Left renal pelvis (tissue), 4 donors: ENCODE data around the gene RGS5. TPM values are rescaled to one million over a fixed set of nuclear protein-coding genes. Genes with fewer than 3 reads are reported as not detected.

ENCODE experiments used
- DNase-seq, 4 donors: peaks; one replicate each; pipeline ENCODE4 v3.0.0-alpha.2; 2013; ENCODE audit warnings: low read depth in 4 of 4, low spot score in 3 of 4
- polyA plus RNA-seq, 4 donors: library from polyadenylated mRNA; unstranded; fragments of 120-200 nt; gene quantifications; one replicate each; pipeline ENCODE4 v1.2.1, GENCODE V29; 2013; ENCODE audit not compliant: insufficient read length in 4 of 4

The RGS5 gene
- polyA plus RNA-seq, 4 donors: 10.3 to 22.9 (median 18.9) TPM

DNA sequence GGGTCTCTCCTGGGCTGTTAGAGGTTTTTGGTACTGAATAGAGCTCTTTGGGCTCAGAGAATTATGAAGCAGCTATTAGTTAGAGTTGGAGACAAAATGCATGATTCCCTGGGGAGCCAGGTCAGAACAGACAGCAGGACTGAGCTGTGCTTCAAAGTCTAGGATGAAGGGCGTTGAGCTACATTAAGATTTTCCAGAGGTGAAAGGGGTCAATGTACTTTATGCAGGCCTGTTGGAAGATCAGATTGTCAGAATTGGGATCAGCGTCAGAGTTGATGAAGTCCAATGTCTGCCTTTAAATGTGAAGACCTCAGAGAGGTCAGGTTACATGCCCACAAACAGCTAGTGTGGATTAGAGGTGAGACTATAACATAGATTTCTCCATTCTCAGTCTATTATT, 53.8 kb downstream of the RGS5 start:
- no peak for DNase-seq

DNA sequence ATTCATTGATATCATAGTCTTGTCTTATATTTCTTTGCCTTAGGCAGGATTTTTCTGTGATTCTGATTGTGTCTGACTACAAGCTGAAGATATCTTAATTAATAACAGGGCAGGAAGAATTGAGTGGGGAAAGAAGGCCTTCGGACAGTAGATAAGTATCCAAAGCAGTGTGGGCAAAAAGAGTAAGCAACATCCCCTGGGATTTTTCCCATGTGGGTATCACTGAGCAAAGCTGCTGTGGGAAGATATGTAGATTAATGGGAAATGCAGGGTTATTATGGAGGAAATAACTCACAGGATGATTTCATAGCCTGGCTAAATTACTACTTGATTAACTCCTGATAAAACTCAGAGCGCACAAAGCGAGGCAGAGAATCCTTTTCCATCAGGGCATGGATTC, 55.7 kb downstream of the RGS5 start:
- DNase-seq: no peak

DNA sequence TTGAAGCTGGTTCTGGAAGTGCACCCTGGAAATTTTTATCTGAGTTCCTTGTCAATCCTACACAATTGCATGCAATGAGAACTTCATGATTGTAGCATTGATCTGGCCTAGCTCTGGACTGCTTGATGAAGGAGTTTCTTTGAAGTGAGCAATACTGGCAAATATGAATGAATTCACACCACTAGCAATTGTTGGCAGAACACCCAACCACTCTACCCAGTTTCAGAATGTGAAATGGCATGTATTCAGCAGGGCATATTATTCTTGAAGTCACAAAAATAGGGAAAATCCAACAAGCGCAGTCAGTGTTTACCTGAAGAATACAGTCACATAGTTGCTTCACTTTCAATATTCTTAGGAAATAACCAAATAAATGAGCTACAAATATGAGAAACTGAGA, 57.3 kb downstream of the RGS5 start:
- DNase-seq: no peak

DNA sequence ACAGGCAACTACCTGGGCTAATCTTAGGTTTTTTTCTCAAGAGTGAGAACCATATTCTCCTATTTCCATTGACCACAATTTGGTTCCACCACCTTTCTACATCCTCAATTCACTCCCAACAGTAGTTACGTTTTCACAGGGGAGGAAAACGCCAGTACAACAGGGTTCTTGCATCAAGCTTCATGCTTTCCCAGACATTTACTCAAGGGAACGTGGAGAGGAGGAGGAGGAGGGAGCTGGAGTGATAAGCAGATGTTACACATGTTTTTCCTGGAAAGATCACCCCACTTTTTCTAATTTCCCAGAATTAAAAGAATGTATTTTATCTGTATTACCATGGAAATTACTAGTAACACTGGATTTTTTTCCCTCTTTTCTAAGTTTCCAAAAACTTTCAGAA, 58.3 kb downstream of the RGS5 start:
- DNase-seq: no peak

- no peak for DNase-seq
Measured at GRCh38 chr1:163142152-163142551, 60.6 kb downstream of the RGS5 start.

DNA sequence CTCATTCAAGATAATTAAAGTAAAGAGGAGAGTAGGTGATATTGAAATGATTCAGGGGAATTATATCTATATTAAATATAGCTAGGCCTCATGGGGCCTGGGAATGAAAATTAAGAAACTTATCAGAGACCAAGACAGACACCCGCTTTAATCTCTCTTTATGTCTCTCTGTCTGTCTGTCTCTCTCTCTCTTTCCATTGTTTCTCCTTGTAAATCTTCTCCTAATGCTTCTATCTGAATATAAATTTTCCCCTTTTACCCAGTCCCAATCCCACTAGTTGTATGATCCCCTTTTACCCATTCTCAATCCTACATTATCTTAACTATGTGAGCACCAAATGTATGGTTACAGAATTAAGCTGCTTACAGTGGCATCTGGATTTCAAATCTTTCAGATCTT, 61.2 kb downstream of the RGS5 start:
- DNase-seq: no peak

DNA sequence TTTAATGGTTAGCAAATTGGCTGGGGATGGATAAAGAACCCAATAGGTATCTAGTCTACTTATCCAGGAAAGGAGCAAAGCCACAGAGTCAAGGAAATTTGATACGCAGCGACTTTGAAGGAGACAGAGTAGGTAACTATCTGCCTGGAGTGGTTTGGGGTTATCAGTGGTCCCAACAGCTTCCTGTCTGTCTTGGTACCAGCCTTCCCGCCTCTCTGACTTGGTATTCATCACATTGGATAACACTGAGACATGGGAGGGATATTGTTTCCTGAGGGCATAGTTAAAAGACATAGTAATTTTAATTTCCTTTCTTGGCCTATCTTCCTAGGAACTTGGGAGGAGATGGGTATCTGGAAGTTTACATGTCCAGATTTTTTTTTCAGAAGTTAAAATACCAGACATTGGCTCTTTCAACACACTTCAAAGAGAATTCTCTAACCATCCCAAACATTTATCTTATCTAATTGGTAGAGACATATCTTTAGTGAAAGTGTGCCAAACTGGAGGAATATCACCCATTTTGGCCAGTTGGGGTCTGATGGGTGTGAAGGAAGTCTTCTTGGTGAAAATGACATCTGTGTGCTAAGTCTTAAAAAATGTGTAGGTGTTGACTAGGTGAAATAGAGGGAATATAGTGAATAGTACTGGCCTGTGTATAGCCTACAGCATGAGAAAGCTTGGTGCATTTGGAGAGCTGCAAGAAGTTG, 65.0 kb downstream of the RGS5 start:
- no peak for DNase-seq

DNA sequence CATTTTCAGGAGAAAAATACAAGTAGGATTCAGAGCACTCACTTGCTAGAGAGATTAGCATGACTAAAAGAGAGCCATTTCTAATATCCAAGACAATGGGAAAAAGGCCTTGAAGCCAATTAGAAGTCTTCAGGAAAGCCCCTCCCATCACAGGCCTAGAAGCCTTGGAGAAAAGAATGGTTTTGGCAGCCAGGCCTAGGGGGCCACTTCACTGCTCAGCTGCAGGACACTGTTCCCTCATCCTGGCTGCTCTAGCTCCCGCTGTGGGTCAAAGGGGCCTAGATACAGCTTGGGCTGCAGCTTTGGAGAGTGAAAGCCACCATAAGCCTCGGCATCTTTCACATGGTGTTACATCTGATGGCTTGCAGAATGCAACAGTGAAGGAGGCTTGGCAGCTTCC, 70.7 kb downstream of the RGS5 start:
- no peak for DNase-seq

- no peak for DNase-seq
Measured at GRCh38 chr1:163130225-163130856, 72.4 kb downstream of the RGS5 start.

GRCh38 chr1:163128282-163128681, 74.4 kb downstream of the RGS5 start:
- DNase-seq: no peak

DNA sequence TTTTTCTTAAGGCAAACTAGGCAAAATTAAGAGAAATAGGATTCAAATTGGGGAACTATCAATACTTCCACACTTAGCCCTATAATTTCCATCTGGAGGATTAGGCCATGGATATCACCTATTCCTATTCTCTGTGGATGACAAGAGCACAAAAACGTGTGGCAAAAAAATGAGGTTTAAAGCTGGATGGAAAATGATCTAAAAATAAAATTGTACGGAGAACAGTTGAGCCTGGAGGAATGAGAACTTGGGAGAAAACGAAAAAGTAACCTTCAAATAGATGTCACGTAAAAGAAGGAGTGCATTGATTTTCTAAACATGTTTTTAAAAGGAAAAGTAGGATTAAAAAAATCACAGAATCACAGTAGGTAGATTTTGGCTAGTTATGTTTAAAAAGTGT, 77.9 kb downstream of the RGS5 start:
- DNase-seq: no peak

- DNase-seq: no peak
Measured at GRCh38 chr1:163120372-163120771, 82.3 kb downstream of the RGS5 start.

DNA sequence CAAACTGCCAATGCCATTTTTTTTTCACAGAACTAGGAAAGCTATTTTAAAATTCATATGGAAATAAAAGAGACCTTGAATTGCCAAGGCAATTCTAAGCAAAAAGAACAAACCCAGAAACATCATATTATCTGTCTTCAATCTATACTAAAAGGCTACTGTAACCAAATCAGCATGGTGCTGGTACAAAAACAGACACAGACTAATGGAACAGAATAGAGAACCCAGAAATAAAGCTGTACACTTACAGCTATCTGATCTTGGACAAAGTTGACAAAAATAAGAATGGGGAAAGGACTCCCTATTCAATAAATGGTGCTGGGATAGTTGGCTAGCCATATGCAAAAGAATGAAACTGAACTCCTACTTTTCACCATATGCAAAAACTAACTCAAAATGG, 83.0 kb downstream of the RGS5 start:
- DNase-seq: no peak

GRCh38 chr1:163115887-163116286, 86.8 kb downstream of the RGS5 start:
- no peak for DNase-seq

GRCh38 chr1:163107655-163108054, 95.1 kb downstream of the RGS5 start:
- DNase-seq: no peak

DNA sequence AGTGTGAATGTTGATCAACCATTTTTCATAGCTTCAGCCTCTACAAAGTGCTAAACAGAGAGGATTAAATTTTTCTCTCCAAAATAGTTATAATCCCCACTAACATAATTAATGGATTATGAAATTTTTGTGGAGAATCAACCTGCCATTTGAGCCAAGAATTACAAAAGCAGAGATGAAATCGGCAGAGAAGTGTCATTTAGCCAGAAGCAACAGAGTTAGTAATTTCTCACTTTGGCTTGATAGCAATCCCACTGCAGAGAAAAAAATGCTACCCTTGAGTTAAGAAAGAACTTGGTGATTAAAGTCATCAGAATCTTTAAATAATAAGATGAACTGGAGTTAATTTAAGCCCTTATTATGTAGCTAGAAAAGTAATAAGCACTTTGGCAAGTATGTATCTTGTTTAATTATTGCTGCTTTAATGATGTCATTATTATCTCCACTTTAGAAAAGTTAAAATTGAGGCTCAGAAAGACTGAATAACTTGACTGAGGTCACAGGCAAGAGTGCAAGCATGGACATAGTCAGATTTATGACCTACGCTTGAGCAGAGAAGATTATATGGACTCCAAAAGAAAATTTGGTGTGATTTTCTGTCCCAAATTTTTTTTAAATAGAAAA, 96.2 kb downstream of the RGS5 start:
- DNase-seq: no peak

GRCh38 chr1:163104385-163105099, 98.2 kb downstream of the RGS5 start:
- DNase-seq: no peak

GRCh38 chr1:163102590-163102989, 100.1 kb downstream of the RGS5 start:
- no peak for DNase-seq

DNA sequence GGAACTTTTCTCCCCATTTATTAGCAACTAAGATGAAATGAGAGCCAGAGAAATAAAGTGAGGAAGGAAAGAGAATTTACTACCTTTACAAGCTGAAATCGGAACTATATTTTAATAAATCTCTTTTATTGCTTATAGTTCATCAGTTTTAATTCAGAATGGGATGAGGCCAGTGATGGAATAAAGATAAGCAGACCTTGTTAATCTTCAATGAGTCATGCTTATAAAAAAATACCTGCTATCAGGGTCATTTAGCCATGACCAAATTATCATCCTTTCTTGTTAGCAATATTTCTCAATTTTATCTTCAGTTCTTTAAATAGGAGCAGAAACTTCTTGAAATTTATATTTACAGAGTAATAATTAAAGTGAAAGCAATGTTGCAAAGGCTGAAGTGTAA, 107.5 kb downstream of the RGS5 start:
- no peak for DNase-seq

DNA sequence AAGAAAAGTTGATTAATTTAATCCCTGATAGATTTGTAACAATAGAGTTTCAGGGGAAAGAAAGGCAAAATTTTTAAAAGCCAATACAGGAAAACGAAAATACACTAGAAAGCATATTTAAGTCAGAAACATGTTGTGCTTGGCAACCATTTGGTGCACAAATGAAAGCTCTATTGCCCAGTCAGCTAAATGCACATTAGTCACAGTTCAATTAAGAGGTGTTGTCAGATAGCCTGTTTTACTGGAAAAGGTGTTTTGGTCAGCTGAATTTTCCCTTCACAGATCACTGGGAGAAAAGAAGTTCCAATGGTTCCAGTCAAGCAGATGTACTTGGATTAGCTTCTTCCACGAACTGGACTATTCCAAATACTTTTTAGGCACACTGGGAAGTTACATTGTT, 108.1 kb downstream of the RGS5 start:
- no peak for DNase-seq

- no peak for DNase-seq
Measured at GRCh38 chr1:163094182-163094581, 108.5 kb downstream of the RGS5 start.

- DNase-seq: no peak
Measured at GRCh38 chr1:163093579-163093978, 109.1 kb downstream of the RGS5 start.
